Uterus (tissue), 4 donors: ENCODE measurements around the gene PABPN1L. TPM values are rescaled to one million over a fixed set of nuclear protein-coding genes. Genes with fewer than 3 reads are reported as not detected.

Source experiments
- DNase-seq, 2 donors: peaks; one replicate each; pipeline ENCODE4 v3.0.0-alpha.2; 2019 to 2020
- H3K27ac ChIP-seq, 2 donors: fragments of 200-600 bp; sonication (generic); 1 replicate in 1 of 2; 2 replicates in 1 of 2; pipeline ENCODE4 v1.5.1; 2016 to 2018
- H3K27me3 ChIP-seq, 2 donors: fragments of 200-600 bp; sonication (generic); one replicate each; pipeline ENCODE4 v1.5.1; 2018 to 2019; ENCODE audit warnings: control low read depth in 1 of 2
- H3K36me3 ChIP-seq, 2 donors: fragments of 200-600 bp; sonication (generic); one replicate each; pipeline ENCODE4 v1.5.1; 2019; ENCODE audit warnings: control low read depth in 1 of 2
- H3K4me1 ChIP-seq, 2 donors: fragments of 200-600 bp; sonication (generic); one replicate each; pipeline ENCODE4 v1.5.1; 2018 to 2019; ENCODE audit warnings: control low read depth in 1 of 2
- H3K4me3 ChIP-seq, 2 donors: fragments of 200-600 bp; sonication (generic); 1 replicate in 1 of 2; 2 replicates in 1 of 2; pipeline ENCODE4 v1.5.1; 2018 to 2019; ENCODE audit warnings: mild to moderate bottlenecking in 1 of 2
- H3K9me3 ChIP-seq, 2 donors: fragments of 200-600 bp; sonication (generic); one replicate each; pipeline ENCODE4 v1.5.1; 2019; ENCODE audit warnings: control low read depth in 1 of 2
- CTCF ChIP-seq, 4 experiments: fragments of 200-600 bp in 2 of 4; fragments of 450-650 bp in 2 of 4; sonication (generic) in 2 of 4; IDR thresholded peaks; one replicate each; pipeline ENCODE4 v1.5.1; 2016 to 2019; ENCODE audit warnings: antibody characterized with exemption in 4 of 4, mild to moderate bottlenecking in 2 of 4, moderate library complexity in 1 of 4
- POLR2A ChIP-seq, 2 donors: fragments of 450-650 bp; IDR thresholded peaks; one replicate each; pipeline ENCODE4 v1.6.1; 2016; ENCODE audit warnings: antibody characterized with exemption in 2 of 2, mild to moderate bottlenecking in 1 of 2, moderate library complexity in 1 of 2
- intact Hi-C: fragments of 100-400 bp; cut with DNase I; formaldehyde crosslinking; loops from one replicate; pipeline ENCODE4 v1.15.1; 2023; ENCODE audit warnings: low total_unique reads
- total RNA-seq, 4 donors: library from RNA; depleted of rRNA in 3 of 4; stranded (reverse); fragments of >200 nt in 3 of 4; gene quantifications; one replicate each; pipeline versions ENCODE4 v1.1.0 to v1.2.4, GENCODE V29; 2014 to 2023
- donor health status: DM: yes; HTN: yes; CAD: no.

Gene PABPN1L
- total RNA-seq, 4 donors from 2014 or later, result not detected

GRCh38 chr16:88913001-88913612 is 46.6 kb upstream of the PABPN1L start:
- H3K27me3 ChIP-seq, result no peaks in the 10 kb centered on the region
- no peaks in the 10 kb centered on the region for H3K9me3 ChIP-seq
- no peak overlapping the region for H3K4me3 ChIP-seq
- intact Hi-C loops, result no loop called here
- no peak for DNase-seq
- no peak overlapping the region for H3K27ac ChIP-seq
- no peaks in the 10 kb centered on the region for H3K36me3 ChIP-seq
- TF ChIP-seq POLR2A (IDR thresholded peaks at IDR 0.05) (no peak), CTCF (IDR thresholded peaks at IDR 0.05) (no peak)
- H3K4me1 ChIP-seq, result no peaks in the 10 kb centered on the region

- no peak overlapping the region for H3K4me3 ChIP-seq
- intact Hi-C loops, result no loop called here
- H3K9me3 ChIP-seq, result no peaks in the 10 kb centered on the region
- no peak overlapping the region for H3K27ac ChIP-seq
- no peaks in the 10 kb centered on the region for H3K27me3 ChIP-seq
- TF ChIP-seq CTCF (IDR thresholded peaks at IDR 0.05), result no peak
- TF ChIP-seq POLR2A (IDR thresholded peaks at IDR 0.05), result no peak
- no peak for DNase-seq
- no peaks in the 10 kb centered on the region for H3K36me3 ChIP-seq
- H3K4me1 ChIP-seq, result no peaks in the 10 kb centered on the region
Observed at GRCh38 chr16:88912556-88912955, 46.1 kb upstream of the PABPN1L start.

GRCh38 chr16:88911946-88912310 is 45.5 kb upstream of the PABPN1L start:
- Histone ChIP-seq H3K36me3 (no peaks in the 10 kb centered on the region), H3K27ac (no peak overlapping the region), H3K27me3 (no peaks in the 10 kb centered on the region), H3K9me3 (no peaks in the 10 kb centered on the region), H3K4me3 (no peak overlapping the region), H3K4me1 (no peaks in the 10 kb centered on the region)
- DNase-seq, result no peak
- intact Hi-C loops, result no loop called here
- TF ChIP-seq CTCF (IDR thresholded peaks at IDR 0.05) (no peak), POLR2A (IDR thresholded peaks at IDR 0.05) (no peak)

- H3K36me3 ChIP-seq, result no peaks in the 10 kb centered on the region
- H3K4me3 ChIP-seq, result no peak overlapping the region
- intact Hi-C loops, result no loop called here
- no peaks in the 10 kb centered on the region for H3K27me3 ChIP-seq
- no peaks in the 10 kb centered on the region for H3K9me3 ChIP-seq
- no peaks in the 10 kb centered on the region for H3K4me1 ChIP-seq
- DNase-seq, result no peak
- no peak for TF ChIP-seq CTCF (IDR thresholded peaks at IDR 0.05)
- no peak for TF ChIP-seq POLR2A (IDR thresholded peaks at IDR 0.05)
- H3K27ac ChIP-seq, result peak overlapping the region in 1 of 2 donors; percentile 14
Observed at GRCh38 chr16:88911136-88911945, 44.9 kb upstream of the PABPN1L start.
